ENCODE results near the gene RGS5.

RGS5 gene

GRCh38 chr1:163213626-163214025 lies 10.9 kb upstream of the RGS5 start:
- H3K9me3 ChIP-seq (ENCODE audit: severe bottlenecking), result peaks cover 1% of the 10 kb centered on the region
- DNase-seq (ENCODE audit: low spot score) (no peak), ATAC-seq (ENCODE audit: low read depth) (no peak)
- no peaks in the 10 kb centered on the region for H3K4me1 ChIP-seq (ENCODE audit: insufficient read depth, poor library complexity, severe bottlenecking)
- TF ChIP-seq CTCF (IDR thresholded peaks at IDR 0.05; ENCODE audit: poor library complexity, severe bottlenecking), result no peak
- H3K4me3 ChIP-seq (ENCODE audit: severe bottlenecking), result no peak overlapping the region
- H3K36me3 ChIP-seq (ENCODE audit: low read depth), result no peaks in the 10 kb centered on the region
- H3K27me3 ChIP-seq (ENCODE audit: insufficient read depth, poor library complexity, severe bottlenecking), result no peaks in the 10 kb centered on the region
- no peak overlapping the region for H3K27ac ChIP-seq (ENCODE audit: poor library complexity, severe bottlenecking)

- no peaks in the 10 kb centered on the region for H3K4me1 ChIP-seq (ENCODE audit: insufficient read depth, poor library complexity, severe bottlenecking)
- ATAC-seq (ENCODE audit: low read depth), result no peak
- no peak for TF ChIP-seq CTCF (IDR thresholded peaks at IDR 0.05; ENCODE audit: poor library complexity, severe bottlenecking)
- no peak overlapping the region for H3K4me3 ChIP-seq (ENCODE audit: severe bottlenecking)
- no peaks in the 10 kb centered on the region for H3K36me3 ChIP-seq (ENCODE audit: low read depth)
- no peak overlapping the region for H3K27ac ChIP-seq (ENCODE audit: poor library complexity, severe bottlenecking)
- peaks cover 2% of the 10 kb centered on the region for H3K9me3 ChIP-seq (ENCODE audit: severe bottlenecking)
- no peak for DNase-seq (ENCODE audit: low spot score)
- H3K27me3 ChIP-seq (ENCODE audit: insufficient read depth, poor library complexity, severe bottlenecking), result no peaks in the 10 kb centered on the region
Measured at GRCh38 chr1:163211667-163212066, 9.0 kb upstream of the RGS5 start.

GRCh38 chr1:163205513-163205912 lies 2.8 kb upstream of the RGS5 start:
- H3K4me3 ChIP-seq (ENCODE audit: severe bottlenecking), result no peak overlapping the region
- ATAC-seq (ENCODE audit: low read depth), result no peak
- peaks cover 2% of the 10 kb centered on the region for H3K9me3 ChIP-seq (ENCODE audit: severe bottlenecking)
- H3K27me3 ChIP-seq (ENCODE audit: insufficient read depth, poor library complexity, severe bottlenecking), result no peaks in the 10 kb centered on the region
- no peak for TF ChIP-seq CTCF (IDR thresholded peaks at IDR 0.05; ENCODE audit: poor library complexity, severe bottlenecking)
- no peak overlapping the region for H3K27ac ChIP-seq (ENCODE audit: poor library complexity, severe bottlenecking)
- no peaks in the 10 kb centered on the region for H3K36me3 ChIP-seq (ENCODE audit: low read depth)
- no peak for DNase-seq (ENCODE audit: low spot score)
- peaks cover 7% of the 10 kb centered on the region for H3K4me1 ChIP-seq (ENCODE audit: insufficient read depth, poor library complexity, severe bottlenecking)

GRCh38 chr1:163203561-163203960 lies 845 bp upstream of the RGS5 start:
- Histone ChIP-seq H3K36me3 (ENCODE audit: low read depth) (no peaks in the 10 kb centered on the region), H3K27ac (ENCODE audit: poor library complexity, severe bottlenecking) (no peak overlapping the region), H3K27me3 (ENCODE audit: insufficient read depth, poor library complexity, severe bottlenecking) (no peaks in the 10 kb centered on the region), H3K9me3 (ENCODE audit: severe bottlenecking) (no peaks in the 10 kb centered on the region), H3K4me1 (ENCODE audit: insufficient read depth, poor library complexity, severe bottlenecking) (peaks cover 7% of the 10 kb centered on the region), H3K4me3 (ENCODE audit: severe bottlenecking) (no peak overlapping the region)
- ATAC-seq (ENCODE audit: low read depth) (no peak), DNase-seq (ENCODE audit: low spot score) (no peak)
- TF ChIP-seq CTCF (IDR thresholded peaks at IDR 0.05; ENCODE audit: poor library complexity, severe bottlenecking), result no peak

GRCh38 chr1:163201906-163202305 lies 810 bp downstream of the RGS5 start:
- H3K27me3 ChIP-seq (ENCODE audit: insufficient read depth, poor library complexity, severe bottlenecking), result no peaks in the 10 kb centered on the region
- peaks cover 7% of the 10 kb centered on the region for H3K4me1 ChIP-seq (ENCODE audit: insufficient read depth, poor library complexity, severe bottlenecking)
- no peaks in the 10 kb centered on the region for H3K36me3 ChIP-seq (ENCODE audit: low read depth)
- no peak overlapping the region for H3K27ac ChIP-seq (ENCODE audit: poor library complexity, severe bottlenecking)
- no peak for DNase-seq (ENCODE audit: low spot score)
- H3K9me3 ChIP-seq (ENCODE audit: severe bottlenecking), result no peaks in the 10 kb centered on the region
- TF ChIP-seq CTCF (IDR thresholded peaks at IDR 0.05; ENCODE audit: poor library complexity, severe bottlenecking), result no peak
- no peak overlapping the region for H3K4me3 ChIP-seq (ENCODE audit: severe bottlenecking)
- ATAC-seq (ENCODE audit: low read depth), result no peak
